ENCODE measurements around the gene BRD4.

The BRD4 gene

GRCh38 chr19:15313649-15314279, 18.6 kb downstream of the BRD4 start:
- Histone ChIP-seq H3K4me2 (ENCODE audit: insufficient read depth, low read length) (no peak overlapping the region), H3K9ac (ENCODE audit: low read depth, low read length) (no peak overlapping the region), H3K79me2 (ENCODE audit: insufficient read depth, low read length) (peaks cover 100% of the 10 kb centered on the region), H3K4me1 (ENCODE audit: insufficient read depth, low read length) (0 out of 2 replicates have a peak, but pooled peaks cover 3% of the 10 kb centered on the region), H3K27me3 (ENCODE audit: insufficient read depth, low read length, poor library complexity) (no peaks in the 10 kb centered on the region), H3K4me3 (ENCODE audit: low read depth in 1 of 2, low read length in 2 of 2) (no peak overlapping the region), H3K36me3 (ENCODE audit: insufficient read depth, low read length) (peaks cover 22% of the 10 kb centered on the region), H3K27ac (ENCODE audit: low read length) (no peak overlapping the region), H3K9me3 (ENCODE audit: insufficient read depth, low read length, severe bottlenecking) (no peaks in the 10 kb centered on the region), H2AFZ (ENCODE audit: low read depth, low read length) (no peak overlapping the region), H4K20me1 (ENCODE audit: insufficient read depth, low read length) (peaks cover 95% of the 10 kb centered on the region)
- TF ChIP-seq CTCF (IDR thresholded peaks at IDR 0.05; ENCODE audit: borderline replicate concordance, extremely low read depth, low read length, poor library complexity, severe bottlenecking) (no peak), EZH2 (IDR thresholded peaks at IDR 0.05; ENCODE audit: borderline replicate concordance, low read depth, low read length, severe bottlenecking) (no peak)
- DNase-seq (no peak), ATAC-seq (ENCODE audit: insufficient read depth, low read depth) (no peak)

DNA sequence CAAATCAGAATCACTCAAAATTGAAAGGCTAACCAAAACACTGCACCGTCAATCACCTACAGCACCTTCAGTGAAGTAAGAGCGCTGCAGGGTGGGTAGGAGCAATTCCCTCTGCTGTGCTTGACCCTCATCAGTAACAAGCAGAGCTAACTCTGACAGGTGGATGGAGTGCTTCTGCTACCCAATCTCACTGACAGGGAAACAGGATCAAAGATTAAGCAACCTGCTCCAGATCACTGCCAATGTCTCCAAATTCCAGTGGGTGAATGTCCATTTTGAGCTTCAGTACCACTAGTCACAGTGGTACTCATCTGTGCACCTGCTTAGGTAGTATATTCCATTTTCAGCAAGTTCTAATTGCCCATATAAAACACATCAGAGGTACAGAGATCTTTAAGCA, 25.2 kb downstream of the BRD4 start:
- H3K9me3 ChIP-seq (ENCODE audit: insufficient read depth, low read length, severe bottlenecking) = no peaks in the 10 kb centered on the region
- ATAC-seq (ENCODE audit: insufficient read depth, low read depth) = no peak

DNA sequence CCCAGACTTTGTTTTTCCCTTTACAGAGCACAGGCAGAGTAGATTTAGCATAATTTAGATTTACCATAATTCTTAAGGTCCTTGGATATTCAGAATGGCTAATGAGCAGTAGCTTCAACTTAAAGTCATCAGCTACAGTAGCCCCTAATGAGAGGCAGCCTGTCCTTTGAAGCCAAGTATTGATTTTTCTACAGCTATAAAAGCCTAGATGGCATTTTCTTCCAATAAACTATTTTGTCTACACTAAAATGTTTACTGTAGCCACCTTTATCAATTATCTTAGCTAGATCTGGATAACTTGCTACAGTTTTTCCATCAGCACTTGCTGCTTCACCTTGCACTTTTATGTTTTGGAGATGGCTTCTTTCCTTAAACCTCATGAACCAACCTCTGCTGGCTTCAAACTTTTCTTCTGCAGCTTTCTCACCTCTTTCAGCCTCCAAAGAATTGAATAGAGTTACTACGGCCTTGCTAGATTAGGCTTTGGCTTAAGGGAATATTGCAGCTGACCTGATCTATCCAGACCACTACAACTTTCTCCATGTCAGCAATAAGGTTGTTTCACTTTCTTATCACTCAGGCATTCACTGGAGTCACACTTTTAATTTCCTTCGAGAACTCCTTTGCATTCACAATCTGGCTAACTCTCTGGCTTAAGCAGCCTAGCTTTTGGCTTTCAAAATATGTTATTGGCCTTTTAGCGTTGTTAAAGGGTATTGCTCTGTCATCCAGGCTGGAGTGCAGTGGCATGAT, 26.6 kb downstream of the BRD4 start:
- Histone ChIP-seq H3K4me2 (ENCODE audit: insufficient read depth, low read length) (no peak overlapping the region), H3K27ac (ENCODE audit: low read length) (no peak overlapping the region), H3K9me3 (ENCODE audit: insufficient read depth, low read length, severe bottlenecking) (no peaks in the 10 kb centered on the region), H3K4me1 (ENCODE audit: insufficient read depth, low read length) (peaks cover 38% of the 10 kb centered on the region), H3K9ac (ENCODE audit: low read depth, low read length) (no peak overlapping the region), H3K36me3 (ENCODE audit: insufficient read depth, low read length) (no peaks in the 10 kb centered on the region; the same call in 1 of the 2 replicates), H4K20me1 (ENCODE audit: insufficient read depth, low read length) (peaks cover 93% of the 10 kb centered on the region), H2AFZ (ENCODE audit: low read depth, low read length) (no peak overlapping the region), H3K27me3 (ENCODE audit: insufficient read depth, low read length, poor library complexity) (no peaks in the 10 kb centered on the region), H3K4me3 (ENCODE audit: low read depth in 1 of 2, low read length in 2 of 2) (no peak overlapping the region), H3K79me2 (ENCODE audit: insufficient read depth, low read length) (peaks cover 100% of the 10 kb centered on the region)
- ATAC-seq (ENCODE audit: insufficient read depth, low read depth) (no peak), DNase-seq (no peak)
- TF ChIP-seq CTCF (IDR thresholded peaks at IDR 0.05; ENCODE audit: borderline replicate concordance, extremely low read depth, low read length, poor library complexity, severe bottlenecking) (no peak), EZH2 (IDR thresholded peaks at IDR 0.05; ENCODE audit: borderline replicate concordance, low read depth, low read length, severe bottlenecking) (no peak)

More for the DNA sequence above, 25.2 kb downstream of the BRD4 start:
- no peak overlapping the region for H3K27ac ChIP-seq (ENCODE audit: low read length)
- H4K20me1 ChIP-seq (ENCODE audit: insufficient read depth, low read length) = peaks cover 96% of the 10 kb centered on the region
- TF ChIP-seq CTCF (IDR thresholded peaks at IDR 0.05; ENCODE audit: borderline replicate concordance, extremely low read depth, low read length, poor library complexity, severe bottlenecking) = no peak
- no peak for TF ChIP-seq EZH2 (IDR thresholded peaks at IDR 0.05; ENCODE audit: borderline replicate concordance, low read depth, low read length, severe bottlenecking)
- no peak overlapping the region for H3K4me2 ChIP-seq (ENCODE audit: insufficient read depth, low read length)
- H3K9ac ChIP-seq (ENCODE audit: low read depth, low read length) = no peak overlapping the region
- H3K79me2 ChIP-seq (ENCODE audit: insufficient read depth, low read length) = peaks cover 100% of the 10 kb centered on the region
- DNase-seq = no peak
- H3K4me1 ChIP-seq (ENCODE audit: insufficient read depth, low read length) = peaks cover 25% of the 10 kb centered on the region
- no peak overlapping the region for H3K4me3 ChIP-seq (ENCODE audit: low read depth in 1 of 2, low read length in 2 of 2)
- no peaks in the 10 kb centered on the region; the same call in 1 of the 2 replicates for H3K36me3 ChIP-seq (ENCODE audit: insufficient read depth, low read length)
- H2AFZ ChIP-seq (ENCODE audit: low read depth, low read length) = no peak overlapping the region
- H3K27me3 ChIP-seq (ENCODE audit: insufficient read depth, low read length, poor library complexity) = no peaks in the 10 kb centered on the region

Measured in DND-41 (cell line).